PC-3 (cell line): ENCODE results near the gene ZNF784. TPM values are rescaled to one million over a fixed set of nuclear protein-coding genes. Genes with fewer than 3 reads are reported as not detected.

Source experiments
- ATAC-seq: fragments of 200-7000 bp; cut with Tn5 transposase; 2 replicates; pipeline ENCODE4 v1.9.1; 2020; ENCODE audit warnings: mild to moderate bottlenecking, moderate library complexity
- BruUV-seq: library from RNA; stranded (reverse); fragments of 400-500 nt; replicated peaks from 2 replicates; lab custom pipeline; 2021; lab: Mats Ljungman, UMichigan
- CTCF ChIA-PET: fragments of 300-600 bp; sonication (Branson Sonifier 250); formaldehyde crosslinking; loops from one replicate; lab custom pipeline; 2022; ENCODE audit warnings: antibody characterized with exemption; lab: Charles Lee
- POLR2A ChIA-PET: fragments of 300-600 bp; sonication (Branson Sonifier 250); formaldehyde crosslinking; loops from one replicate; lab custom pipeline; 2022; ENCODE audit warnings: antibody characterized with exemption; ENCODE audit not compliant: unreplicated experiment; lab: Charles Lee
- DNase-seq: peaks from one replicate; pipeline ENCODE4 v3.0.0-alpha.2; 2015
- H2AFZ ChIP-seq: fragments of 300-600 bp; sonication (generic); 2 replicates; pipeline ENCODE4 v1.6.0; 2016; ENCODE audit warnings: antibody characterized with exemption, low read length
- H3F3A ChIP-seq: fragments of 300-600 bp; sonication (generic); one replicate; pipeline ENCODE4 v1.6.0; 2017; ENCODE audit warnings: antibody characterized with exemption, low read length, control low read depth, mild to moderate bottlenecking; ENCODE audit not compliant: unreplicated experiment
- H3K27ac ChIP-seq: fragments of 300-600 bp; sonication (generic); 2 replicates; pipeline ENCODE4 v1.5.1; 2016; ENCODE audit warnings: mild to moderate bottlenecking, low read length
- H3K27me3 ChIP-seq: fragments of 300-600 bp; sonication (generic); 2 replicates; pipeline ENCODE4 v1.6.1; 2016; ENCODE audit warnings: low read length, mixed read lengths
- H3K36me3 ChIP-seq: fragments of 300-600 bp; sonication (generic); 2 replicates; pipeline ENCODE4 v1.6.1; 2016; ENCODE audit warnings: low read depth, mixed run types, low read length, mixed read lengths
- H3K4me1 ChIP-seq: fragments of 300-600 bp; sonication (generic); 2 replicates; pipeline ENCODE4 v1.5.1; 2016; ENCODE audit warnings: low read length; ENCODE audit not compliant: insufficient read depth
- H3K4me2 ChIP-seq: fragments of 300-600 bp; sonication (generic); 2 replicates; pipeline ENCODE4 v1.6.0; 2016; ENCODE audit warnings: low read length
- H3K4me3 ChIP-seq: fragments of 300-600 bp; sonication (generic); 2 replicates; pipeline ENCODE4 v1.5.1; 2016; ENCODE audit warnings: mild to moderate bottlenecking, low read length, mixed read lengths
- H3K79me2 ChIP-seq: fragments of 300-600 bp; sonication (generic); 2 replicates; pipeline ENCODE4 v1.6.1; 2017; ENCODE audit warnings: low read length, mixed read lengths
- H3K9ac ChIP-seq: fragments of 300-600 bp; sonication (generic); 2 replicates; pipeline ENCODE4 v1.6.0; 2016; ENCODE audit warnings: mild to moderate bottlenecking, low read length
- H3K9me2 ChIP-seq: fragments of 300-600 bp; sonication (generic); replicated peaks from 2 replicates; pipeline ENCODE4 v1.6.1; 2016; ENCODE audit warnings: mixed run types, low read length, mixed read lengths
- H3K9me3 ChIP-seq: fragments of 300-600 bp; sonication (generic); 2 replicates; pipeline ENCODE4 v1.6.1; 2016; ENCODE audit warnings: low read length, mixed read lengths
- H4K20me1 ChIP-seq: fragments of 300-600 bp; sonication (generic); 2 replicates; pipeline ENCODE4 v1.6.1; 2016; ENCODE audit warnings: low read length, mixed read lengths
- EZH2 ChIP-seq: fragments of 300-600 bp; sonication (generic); IDR thresholded peaks from one replicate; pipeline ENCODE4 v1.6.1; 2017; ENCODE audit warnings: antibody characterized with exemption, mild to moderate bottlenecking, low read length; ENCODE audit not compliant: unreplicated experiment
- EZH2phosphoT487 ChIP-seq: fragments of 300-600 bp; sonication (generic); IDR thresholded peaks from 2 replicates; pipeline ENCODE4 v1.6.1; 2018; ENCODE audit warnings: mild to moderate bottlenecking, antibody characterized with exemption, low read length, borderline replicate concordance
- intact Hi-C: fragments of 100-400 bp; cut with micrococcal nuclease; formaldehyde crosslinking; loops from 2 replicates; pipeline ENCODE4 v1.9.0; 2023
- total RNA-seq: library from RNA; depleted of rRNA; stranded (reverse); fragments of >200 nt; gene quantifications from 2 replicates; pipeline ENCODE4 v1.2.3, GENCODE V29; 2014
- TF ChIP-seq, protein P1 (sequence below): fragments of 300-600 bp; sonication (generic); conservative IDR thresholded peaks from 2 replicates; pipeline ENCODE4 v1.5.1; 2017; ENCODE audit warnings: antibody characterized with exemption, low read depth, mild to moderate bottlenecking, low read length

Gene ZNF784
- total RNA-seq, 1 experiment from 2014 or later = 9.0 TPM

DNA sequence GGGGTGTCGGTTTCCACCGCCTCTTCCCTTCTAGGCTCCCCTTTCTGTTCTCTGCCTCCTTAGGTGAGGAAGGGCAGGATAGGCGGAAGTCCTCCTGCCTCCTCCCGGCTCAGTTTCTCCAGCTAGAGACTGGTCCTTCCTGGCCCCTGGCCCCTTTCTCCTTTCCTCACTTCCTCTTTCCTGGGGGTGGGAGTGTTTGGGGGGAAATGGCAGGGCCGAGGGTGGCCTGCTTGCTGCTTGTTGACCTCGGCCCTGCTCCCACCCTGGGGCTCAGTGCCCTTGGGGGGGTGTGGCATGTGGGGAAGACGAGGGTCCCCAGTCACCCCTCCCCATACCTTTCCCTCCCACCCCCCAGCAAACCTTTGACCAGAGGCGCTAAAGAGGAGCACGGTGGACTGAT lies 35.5 kb upstream of the ZNF784 start:
- peaks cover 71% of the 10 kb centered on the region for H3K36me3 ChIP-seq
- H4K20me1 ChIP-seq = peaks cover 71% of the 10 kb centered on the region
- TF ChIP-seq EZH2 (no peak), EZH2phosphoT487 (no peak)
- TF ChIP-seq, protein P1, sequence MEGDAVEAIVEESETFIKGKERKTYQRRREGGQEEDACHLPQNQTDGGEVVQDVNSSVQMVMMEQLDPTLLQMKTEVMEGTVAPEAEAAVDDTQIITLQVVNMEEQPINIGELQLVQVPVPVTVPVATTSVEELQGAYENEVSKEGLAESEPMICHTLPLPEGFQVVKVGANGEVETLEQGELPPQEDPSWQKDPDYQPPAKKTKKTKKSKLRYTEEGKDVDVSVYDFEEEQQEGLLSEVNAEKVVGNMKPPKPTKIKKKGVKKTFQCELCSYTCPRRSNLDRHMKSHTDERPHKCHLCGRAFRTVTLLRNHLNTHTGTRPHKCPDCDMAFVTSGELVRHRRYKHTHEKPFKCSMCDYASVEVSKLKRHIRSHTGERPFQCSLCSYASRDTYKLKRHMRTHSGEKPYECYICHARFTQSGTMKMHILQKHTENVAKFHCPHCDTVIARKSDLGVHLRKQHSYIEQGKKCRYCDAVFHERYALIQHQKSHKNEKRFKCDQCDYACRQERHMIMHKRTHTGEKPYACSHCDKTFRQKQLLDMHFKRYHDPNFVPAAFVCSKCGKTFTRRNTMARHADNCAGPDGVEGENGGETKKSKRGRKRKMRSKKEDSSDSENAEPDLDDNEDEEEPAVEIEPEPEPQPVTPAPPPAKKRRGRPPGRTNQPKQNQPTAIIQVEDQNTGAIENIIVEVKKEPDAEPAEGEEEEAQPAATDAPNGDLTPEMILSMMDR = no peak
- intact Hi-C loops = no loop called here
- no peaks in the 10 kb centered on the region for H3K27me3 ChIP-seq
- DNase-seq (no peak), ATAC-seq (no peak)
- no peak overlapping the region for H3K4me2 ChIP-seq
- H3K79me2 ChIP-seq = peaks cover 99% of the 10 kb centered on the region
- H3K4me1 ChIP-seq = peaks cover 12% of the 10 kb centered on the region
- H3K9me3 ChIP-seq = no peaks in the 10 kb centered on the region
- no peak overlapping the region for H3K4me3 ChIP-seq
- H3K9ac ChIP-seq = no peak overlapping the region
- H2AFZ ChIP-seq = no peak overlapping the region
- no peaks in the 10 kb centered on the region for H3K9me2 ChIP-seq
- H3K27ac ChIP-seq = no peak overlapping the region
- CTCF ChIA-PET = no interaction called here
- no TSS peak for BruUV-seq
- POLR2A ChIA-PET = no interaction called here
- H3F3A ChIP-seq = no peaks in the 10 kb centered on the region

DNA sequence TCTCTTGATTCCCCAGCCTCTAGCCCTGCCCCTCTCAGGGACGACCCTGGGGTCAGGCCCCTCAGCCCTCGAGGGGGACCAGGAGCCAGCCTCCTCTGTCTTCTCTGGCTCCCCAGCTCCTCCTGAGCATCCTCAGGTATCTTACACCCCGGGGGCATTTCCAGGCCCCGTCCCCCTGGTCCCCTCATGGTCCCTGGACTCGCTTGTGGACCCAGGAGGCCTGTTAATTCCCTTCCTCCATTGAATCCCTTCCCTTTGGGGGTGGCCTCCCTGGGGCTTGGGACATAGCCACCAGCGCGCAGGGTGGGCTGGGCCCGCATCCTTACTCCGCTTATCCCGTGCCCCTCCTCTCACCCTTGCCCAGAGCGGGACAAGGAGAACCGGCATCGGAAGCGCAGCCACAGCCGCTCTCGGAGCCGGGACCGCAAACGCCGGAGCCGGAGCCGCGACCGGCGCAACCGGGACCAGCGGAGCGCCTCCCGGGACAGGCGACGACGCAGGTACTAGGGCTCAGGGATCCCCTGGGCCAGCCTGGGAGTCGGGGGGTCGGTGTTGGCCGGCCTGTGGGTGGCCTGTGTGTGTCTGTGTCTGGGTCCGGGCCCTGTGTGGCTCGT lies 34.6 kb upstream of the ZNF784 start:
- H3K79me2 ChIP-seq = peaks cover 90% of the 10 kb centered on the region
- no TSS peak for BruUV-seq
- no peak overlapping the region for H2AFZ ChIP-seq
- intact Hi-C loops = no loop called here
- H3K27me3 ChIP-seq = no peaks in the 10 kb centered on the region
- CTCF ChIA-PET = no interaction called here
- peaks cover 64% of the 10 kb centered on the region for H3K36me3 ChIP-seq
- TF ChIP-seq EZH2phosphoT487 (no peak), EZH2 (no peak)
- TF ChIP-seq, protein P1 = no peak
- peaks cover 66% of the 10 kb centered on the region for H4K20me1 ChIP-seq
- no peaks in the 10 kb centered on the region for H3K9me3 ChIP-seq
- H3F3A ChIP-seq = no peaks in the 10 kb centered on the region
- H3K4me1 ChIP-seq = peaks cover 12% of the 10 kb centered on the region
- peak overlapping the region; percentile 93; the same call in 1 of the 2 replicates for H3K4me2 ChIP-seq
- H3K9me2 ChIP-seq = no peaks in the 10 kb centered on the region
- no peak overlapping the region for H3K27ac ChIP-seq
- POLR2A ChIA-PET = no interaction called here
- no peak overlapping the region for H3K9ac ChIP-seq
- DNase-seq (no peak), ATAC-seq (no peak)
- no peak overlapping the region for H3K4me3 ChIP-seq
